ENCODE results near the gene SLC25A39. TPM values are rescaled to one million over a fixed set of nuclear protein-coding genes. Genes with fewer than 3 reads are reported as not detected.

Gene SLC25A39
- total RNA-seq, 2 donors from 2014 or later, result 72.6 to 154 TPM

DNA sequence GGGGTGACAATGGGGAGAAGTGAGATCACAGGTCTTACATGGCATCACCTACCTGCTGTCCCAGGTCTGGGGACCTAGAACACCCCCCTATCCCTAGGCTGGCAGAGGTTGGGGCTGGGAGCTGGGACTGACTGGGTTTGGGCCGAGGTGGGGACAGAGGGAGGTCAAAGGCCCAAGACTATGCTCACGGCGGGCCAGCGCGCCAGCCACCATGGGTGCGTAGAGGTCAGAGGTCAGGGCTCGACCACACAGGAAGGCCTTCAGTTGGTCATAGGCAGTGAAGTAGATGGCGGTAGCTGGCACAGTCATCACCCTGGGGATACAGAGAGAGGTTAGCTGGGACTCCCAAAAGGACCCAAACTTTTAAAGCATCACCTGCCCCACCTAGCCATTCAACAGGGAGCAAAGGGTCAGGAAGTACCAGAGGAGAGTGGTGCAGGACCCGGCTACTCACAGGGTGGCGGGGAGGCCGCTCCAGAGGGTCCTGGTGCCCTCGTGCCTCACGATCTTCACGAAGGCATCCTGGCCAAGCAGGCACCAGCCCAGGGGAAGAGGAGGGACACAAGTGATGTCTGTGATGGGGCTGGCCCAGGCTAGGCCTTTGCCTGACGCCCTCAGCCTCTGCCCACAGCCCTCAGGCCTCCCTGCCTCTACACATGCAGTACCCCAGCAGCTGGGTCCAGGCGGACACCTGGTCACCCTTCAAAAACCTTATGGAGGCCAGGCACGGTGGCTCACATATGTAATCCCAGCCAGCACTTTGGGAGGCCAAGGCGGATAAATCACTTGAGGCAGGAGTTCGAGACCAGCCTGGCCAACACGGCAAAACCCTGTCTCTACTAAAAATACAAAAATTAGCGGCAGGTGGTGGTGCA lies 3.1 kb downstream of the SLC25A39 start:
- no peak for ATAC-seq
- intact Hi-C loops (cut with DNase I), result loop anchor here (5.0 kb wide), 1 partner anchor 104 kb away; the partner anchor contains the start of gene UBTF
- peaks cover 7 to 23% of the 10 kb centered on the region in 2 donors for H3K36me3 ChIP-seq (replicated peaks in 1 of 2; ENCODE audit: insufficient read depth in 1 of 2, low read depth in 2 of 2)
- H3K27ac ChIP-seq, result no peak overlapping the region
- H3K27me3 ChIP-seq, result no peaks in the 10 kb centered on the region
- H3K9me3 ChIP-seq, result no peaks in the 10 kb centered on the region
- no peak overlapping the region for H3K4me3 ChIP-seq
- no peak for DNase-seq
- 92 to 95% methylated on average over 12 to 21 of the region's 21 CpGs for WGBS, 2 donors
- no peak for TF ChIP-seq POLR2A (IDR thresholded peaks at IDR 0.05)
- TF ChIP-seq, protein P1, sequence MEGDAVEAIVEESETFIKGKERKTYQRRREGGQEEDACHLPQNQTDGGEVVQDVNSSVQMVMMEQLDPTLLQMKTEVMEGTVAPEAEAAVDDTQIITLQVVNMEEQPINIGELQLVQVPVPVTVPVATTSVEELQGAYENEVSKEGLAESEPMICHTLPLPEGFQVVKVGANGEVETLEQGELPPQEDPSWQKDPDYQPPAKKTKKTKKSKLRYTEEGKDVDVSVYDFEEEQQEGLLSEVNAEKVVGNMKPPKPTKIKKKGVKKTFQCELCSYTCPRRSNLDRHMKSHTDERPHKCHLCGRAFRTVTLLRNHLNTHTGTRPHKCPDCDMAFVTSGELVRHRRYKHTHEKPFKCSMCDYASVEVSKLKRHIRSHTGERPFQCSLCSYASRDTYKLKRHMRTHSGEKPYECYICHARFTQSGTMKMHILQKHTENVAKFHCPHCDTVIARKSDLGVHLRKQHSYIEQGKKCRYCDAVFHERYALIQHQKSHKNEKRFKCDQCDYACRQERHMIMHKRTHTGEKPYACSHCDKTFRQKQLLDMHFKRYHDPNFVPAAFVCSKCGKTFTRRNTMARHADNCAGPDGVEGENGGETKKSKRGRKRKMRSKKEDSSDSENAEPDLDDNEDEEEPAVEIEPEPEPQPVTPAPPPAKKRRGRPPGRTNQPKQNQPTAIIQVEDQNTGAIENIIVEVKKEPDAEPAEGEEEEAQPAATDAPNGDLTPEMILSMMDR (IDR thresholded peaks at IDR 0.05), result no peak
- H3K4me1 ChIP-seq, result peaks cover 29% of the 10 kb centered on the region

DNA sequence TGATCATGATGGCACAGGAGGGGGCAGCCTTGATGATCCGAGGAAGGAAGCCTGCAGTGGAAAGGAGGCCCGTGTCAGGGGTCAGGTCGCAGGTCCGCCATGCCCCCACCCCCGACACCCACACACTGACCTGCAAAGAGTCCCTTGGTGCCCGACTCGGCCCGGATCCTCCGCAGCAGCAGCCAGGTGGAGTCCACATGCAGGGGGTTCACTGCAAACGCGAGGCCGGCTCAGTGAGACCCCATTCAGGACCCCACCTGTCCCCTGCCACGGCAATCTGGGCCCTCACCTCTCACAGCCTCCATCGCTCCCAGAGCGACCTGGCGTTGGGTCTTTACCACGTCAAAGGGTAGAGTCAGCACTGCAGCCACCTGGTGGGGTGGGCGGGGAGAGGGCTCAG lies 4.6 kb downstream of the SLC25A39 start:
- Histone ChIP-seq H3K4me1 (peaks cover 22% of the 10 kb centered on the region), H3K4me3 (no peak overlapping the region), H3K27ac (no peak overlapping the region), H3K36me3 (replicated peaks in 1 of 2; ENCODE audit: insufficient read depth in 1 of 2, low read depth in 2 of 2) (peaks cover 7 to 23% of the 10 kb centered on the region in 2 donors), H3K27me3 (peaks cover 0 to 9% of the 10 kb centered on the region in 2 donors), H3K9me3 (no peaks in the 10 kb centered on the region)
- 84 to 90% methylated on average over 7 to 18 of the region's 18 CpGs for WGBS, 2 donors
- ATAC-seq, result no peak
- TF ChIP-seq, protein P1 (IDR thresholded peaks at IDR 0.05), result no peak
- TF ChIP-seq POLR2A (IDR thresholded peaks at IDR 0.05), result no peak
- no peak for DNase-seq
- intact Hi-C loops (cut with DNase I), result loop anchor here (5.0 kb wide), 1 partner anchor 103 kb away; the partner anchor contains the start of gene UBTF

DNA sequence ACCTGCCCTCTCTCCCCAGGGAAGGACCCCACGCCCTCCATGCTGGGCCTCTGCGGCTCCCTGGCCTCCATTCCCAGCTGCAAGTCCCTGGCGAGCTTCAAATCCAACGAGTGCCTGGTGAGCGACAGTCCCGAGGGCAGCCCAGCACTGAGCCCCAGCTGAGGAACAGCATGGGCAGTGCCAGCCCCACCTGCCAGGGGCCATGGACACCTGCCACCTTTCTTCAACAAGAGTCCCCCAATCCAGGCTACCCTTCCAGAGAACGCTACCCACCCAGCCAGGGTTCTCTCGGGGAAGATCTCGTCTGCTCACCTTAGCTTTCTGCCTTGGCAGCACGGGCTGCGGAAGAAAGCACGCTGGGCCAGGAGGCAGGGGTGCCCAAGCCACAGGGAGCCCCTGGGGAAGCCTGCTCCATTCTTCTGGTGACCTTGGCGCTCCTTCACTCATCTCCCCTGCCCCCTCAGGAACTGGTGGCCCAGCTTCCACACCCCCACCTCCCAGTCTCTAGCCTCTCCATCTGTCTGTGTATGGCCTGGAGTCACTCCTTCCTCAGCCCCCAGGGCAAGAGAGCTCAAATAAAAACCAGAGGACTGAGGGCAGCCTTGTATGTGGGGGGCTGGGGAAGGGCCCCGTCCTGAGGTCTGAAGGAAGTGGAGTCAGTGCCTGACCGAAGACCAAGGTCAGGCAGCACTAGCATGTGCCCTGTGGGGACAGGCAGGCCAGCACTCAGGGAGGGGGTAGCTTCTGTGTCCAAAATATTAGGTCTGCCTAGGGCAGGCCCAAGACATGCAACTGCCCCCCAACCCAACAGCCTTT lies 6.3 kb downstream of the SLC25A39 start:
- TF ChIP-seq, protein P1 (IDR thresholded peaks at IDR 0.05), result no peak
- no peak for TF ChIP-seq POLR2A (IDR thresholded peaks at IDR 0.05)

DNA sequence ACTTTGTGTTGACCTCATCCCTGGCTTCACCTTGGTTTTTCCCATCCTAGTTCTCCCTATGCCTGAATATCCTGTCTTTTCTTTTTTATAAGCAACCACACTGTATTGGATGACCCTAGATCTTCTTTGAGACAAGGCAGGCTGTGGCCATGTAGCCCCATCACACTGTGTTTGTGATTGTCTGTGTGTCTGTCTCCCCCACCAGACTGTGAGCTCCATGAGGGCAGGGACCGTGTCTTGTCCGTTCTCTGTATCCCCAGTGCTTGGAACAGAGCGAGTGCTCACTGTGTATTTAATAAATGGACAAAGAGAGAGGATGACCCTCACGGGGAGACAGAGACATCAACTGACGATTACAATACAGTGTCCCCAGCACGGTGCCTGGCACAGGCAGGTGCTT lies 7.1 kb downstream of the SLC25A39 start:
- DNase-seq (no peak), ATAC-seq (no peak)
- Histone ChIP-seq H3K36me3 (replicated peaks in 1 of 2; ENCODE audit: insufficient read depth in 1 of 2, low read depth in 2 of 2) (peaks cover 7 to 23% of the 10 kb centered on the region in 2 donors), H3K27ac (no peak overlapping the region), H3K4me1 (peaks cover 9% of the 10 kb centered on the region), H3K9me3 (no peaks in the 10 kb centered on the region), H3K4me3 (no peak overlapping the region), H3K27me3 (peaks cover 0 to 9% of the 10 kb centered on the region in 2 donors)
- intact Hi-C loops (cut with DNase I), result no loop called here
- TF ChIP-seq, protein P1 (IDR thresholded peaks at IDR 0.05), result no peak
- no peak for TF ChIP-seq POLR2A (IDR thresholded peaks at IDR 0.05)
- WGBS, 2 donors, result 77 to 83% methylated on average over 6 of the region's 6 CpGs

More for the DNA sequence above, 6.3 kb downstream of the SLC25A39 start:
- intact Hi-C loops (cut with DNase I), result no loop called here
- no peak overlapping the region for H3K4me3 ChIP-seq
- H3K27me3 ChIP-seq, result peaks cover 0 to 9% of the 10 kb centered on the region in 2 donors
- DNase-seq, result no peak
- peaks cover 15% of the 10 kb centered on the region for H3K4me1 ChIP-seq
- H3K9me3 ChIP-seq, result no peaks in the 10 kb centered on the region
- peaks cover 7 to 23% of the 10 kb centered on the region in 2 donors for H3K36me3 ChIP-seq (replicated peaks in 1 of 2; ENCODE audit: insufficient read depth in 1 of 2, low read depth in 2 of 2)
- WGBS, 2 donors, result 69 to 72% methylated on average over 8 to 15 of the region's 15 CpGs
- ATAC-seq, result no peak
- no peak overlapping the region for H3K27ac ChIP-seq

Data from body of pancreas (tissue), 4 donors.